CD4-positive, alpha-beta T cell treated with Interleukin-10 for 1 hour (primary cell): ENCODE data around the gene RNASEH1.

Experiments used
- DNase-seq: peaks from one replicate; pipeline ENCODE4 v3.0.0-alpha.2; 2020

RNASEH1 gene

DNA sequence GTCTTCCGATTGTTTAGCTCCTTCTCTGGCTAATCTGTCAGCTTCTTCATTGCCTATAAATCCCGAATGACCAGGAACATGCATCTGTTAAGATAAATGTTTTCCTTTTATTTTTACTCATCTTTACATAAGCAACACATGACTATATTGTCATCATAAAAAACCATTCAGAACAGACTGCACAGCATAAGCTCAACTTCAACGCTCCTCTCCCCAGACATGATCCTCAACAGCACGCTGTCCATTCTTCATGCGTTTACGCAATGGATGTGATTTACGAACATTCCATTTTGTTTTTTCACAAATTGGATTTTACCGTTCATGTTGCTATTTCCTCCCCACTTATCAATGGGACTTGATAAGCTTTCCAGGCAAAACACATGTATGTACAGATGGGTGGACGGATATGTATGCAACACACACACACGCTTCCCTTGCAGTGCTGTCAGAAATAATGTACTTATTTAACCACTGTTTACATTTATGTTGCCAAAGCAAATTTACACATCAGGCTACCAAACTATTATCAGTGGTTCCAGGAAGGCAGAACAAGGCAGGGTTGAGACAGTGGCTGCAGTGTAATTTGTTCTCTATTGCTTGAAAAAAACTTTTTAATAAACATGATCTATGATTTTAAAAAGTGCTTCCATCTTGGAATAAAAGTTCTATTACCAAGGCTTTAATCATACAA, 12.2 kb downstream of the RNASEH1 start:
- no peak for DNase-seq

GRCh38 chr2:3543023-3543683, 15.0 kb downstream of the RNASEH1 start:
- no peak for DNase-seq

DNA sequence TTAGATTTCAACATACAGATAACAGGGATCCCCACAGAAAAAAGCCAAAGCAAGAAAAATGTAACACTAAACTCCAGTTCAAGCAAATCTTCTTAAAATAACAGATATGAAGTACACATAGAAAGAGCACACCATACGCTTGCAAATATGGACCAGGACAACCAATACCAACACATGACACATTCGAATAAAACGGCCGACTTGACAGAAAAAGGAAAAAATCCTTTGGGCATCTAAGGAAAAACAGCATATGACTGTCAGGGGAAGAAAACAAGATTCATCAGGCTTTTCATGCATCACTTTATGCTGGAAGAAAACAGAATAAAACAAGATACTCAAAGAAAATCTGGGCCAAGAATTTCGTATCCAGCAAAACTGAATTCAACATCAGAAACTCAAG, 16.0 kb downstream of the RNASEH1 start:
- no peak for DNase-seq

GRCh38 chr2:3539836-3540235, 18.3 kb downstream of the RNASEH1 start:
- DNase-seq = no peak

DNA sequence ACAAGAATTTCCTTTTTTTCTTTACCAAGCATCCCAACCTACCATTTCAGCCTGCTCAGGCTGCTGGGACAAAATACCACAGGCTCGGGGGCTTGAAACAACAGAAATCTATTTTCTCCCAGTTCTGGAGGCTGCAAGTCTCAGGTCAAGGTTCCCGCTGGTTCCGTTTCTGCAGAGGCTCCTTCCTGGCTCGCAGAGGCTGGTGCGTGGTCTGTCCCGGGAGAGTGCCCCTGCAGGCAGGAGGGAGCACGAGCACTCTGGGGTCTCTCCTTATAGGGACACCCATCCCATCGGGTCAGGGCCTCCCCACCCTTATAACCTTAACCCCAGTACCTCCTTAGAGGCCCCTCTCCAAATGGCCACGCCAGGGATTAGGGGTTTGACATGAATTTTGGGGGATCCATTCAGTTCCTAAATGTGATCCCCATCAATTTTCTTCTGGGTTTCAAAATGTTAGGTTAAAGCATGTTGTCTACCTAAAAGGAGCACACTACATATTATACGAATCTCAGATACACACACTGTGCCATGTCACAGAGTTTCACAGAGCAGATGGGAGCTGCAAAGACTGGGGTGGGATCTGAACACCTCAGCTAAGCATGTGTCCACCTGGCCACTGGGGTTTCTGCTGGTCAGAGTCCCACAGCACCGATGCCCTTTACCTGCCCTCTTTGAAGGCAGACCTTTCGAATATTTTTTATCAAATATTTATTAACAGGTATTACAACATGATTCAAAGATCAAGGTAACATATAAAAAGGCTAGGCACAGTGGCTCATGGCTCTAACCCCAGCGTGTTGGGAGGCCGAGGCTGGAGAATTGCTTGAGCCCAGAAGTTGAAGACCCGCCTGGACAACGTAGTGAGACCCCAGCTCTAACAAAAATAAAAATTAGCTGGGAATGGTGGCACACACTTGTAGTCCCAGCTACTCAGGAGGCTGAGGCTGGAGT, 21.2 kb downstream of the RNASEH1 start:
- no peak for DNase-seq

- no peak for DNase-seq
Observed at GRCh38 chr2:3535794-3536681, 22.1 kb downstream of the RNASEH1 start.

DNA sequence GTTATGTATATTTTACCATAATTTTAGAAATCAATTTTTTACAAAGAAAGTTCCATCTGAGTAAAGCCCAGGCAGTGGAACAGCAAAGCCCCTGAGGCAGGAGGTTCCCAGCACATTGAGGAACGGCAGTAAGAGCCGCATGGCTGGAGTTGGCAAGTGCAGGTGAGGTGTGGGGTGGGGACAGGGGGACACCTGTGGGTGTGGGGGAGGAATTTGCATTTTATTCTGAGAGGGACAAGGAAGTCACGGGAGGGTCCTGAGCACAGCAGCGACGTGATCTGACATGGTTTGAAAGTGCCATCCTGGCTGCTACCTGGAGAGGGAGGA, 22.7 kb downstream of the RNASEH1 start:
- DNase-seq = no peak

DNA sequence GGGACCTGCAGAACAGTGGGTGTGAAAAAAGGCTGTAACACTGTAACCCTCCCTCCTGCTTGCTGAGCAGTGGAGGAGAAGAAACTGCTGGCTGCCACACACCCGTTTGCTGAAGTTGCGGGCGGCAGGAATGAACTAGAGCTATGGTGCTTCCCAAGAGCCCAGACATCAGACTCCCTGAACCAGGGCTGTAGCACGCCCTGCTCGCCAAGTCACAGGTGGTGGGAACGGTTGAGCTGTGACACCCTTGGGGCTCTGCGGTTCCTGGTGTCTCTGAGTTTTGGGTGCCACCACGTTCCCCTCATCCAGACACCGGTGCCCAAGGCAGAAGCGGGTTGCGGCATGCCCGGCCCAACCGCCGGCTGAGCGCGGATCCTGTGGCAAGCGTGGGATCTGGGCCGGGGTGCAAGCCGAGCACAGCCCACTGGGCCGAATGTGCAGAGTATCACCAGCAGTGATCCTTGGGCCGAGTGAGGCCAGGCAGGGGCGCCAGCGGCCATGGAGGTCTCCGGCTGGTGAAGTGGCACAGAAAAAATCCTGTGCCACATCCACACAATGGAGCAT, 23.8 kb downstream of the RNASEH1 start:
- no peak for DNase-seq

DNA sequence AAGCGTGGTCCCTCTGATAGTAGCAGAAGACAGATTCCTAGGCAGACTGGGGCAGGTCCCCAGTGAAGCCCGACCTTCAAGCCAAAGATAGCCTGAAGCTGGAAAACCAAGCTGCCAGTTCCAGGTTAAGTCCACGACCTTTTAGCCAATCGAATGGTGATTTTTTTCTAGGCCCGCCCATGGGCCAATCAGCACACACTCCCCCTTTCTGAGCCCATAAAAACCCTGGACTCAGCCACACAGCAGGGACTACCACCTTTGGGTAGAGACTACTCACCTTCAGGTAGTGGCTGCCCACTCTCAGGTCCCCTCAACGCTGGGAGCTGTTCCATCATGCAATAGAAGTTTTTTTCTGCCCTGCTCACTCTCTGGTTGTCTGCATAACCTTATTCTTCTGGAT, 24.3 kb downstream of the RNASEH1 start:
- no peak for DNase-seq

DNA sequence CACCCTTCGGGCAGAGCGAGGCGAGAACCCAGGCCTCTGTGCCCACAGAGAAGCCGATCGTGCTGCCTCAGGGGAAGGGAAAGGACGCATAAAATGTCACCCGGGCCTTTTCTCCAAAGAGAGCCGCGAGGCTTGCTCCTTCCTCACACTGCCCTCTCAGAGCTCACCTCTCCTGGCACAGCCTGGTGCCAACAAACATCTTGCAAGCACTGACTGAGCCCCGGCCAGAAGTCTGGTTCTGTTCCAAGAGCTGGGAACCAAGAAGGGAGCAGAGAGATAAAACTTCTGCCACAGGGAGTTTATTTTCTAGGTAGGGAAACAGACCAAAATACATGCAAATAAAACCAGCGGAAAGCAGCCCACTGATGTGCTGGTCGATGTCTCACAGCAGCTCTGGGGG, 25.2 kb downstream of the RNASEH1 start:
- no peak for DNase-seq

DNA sequence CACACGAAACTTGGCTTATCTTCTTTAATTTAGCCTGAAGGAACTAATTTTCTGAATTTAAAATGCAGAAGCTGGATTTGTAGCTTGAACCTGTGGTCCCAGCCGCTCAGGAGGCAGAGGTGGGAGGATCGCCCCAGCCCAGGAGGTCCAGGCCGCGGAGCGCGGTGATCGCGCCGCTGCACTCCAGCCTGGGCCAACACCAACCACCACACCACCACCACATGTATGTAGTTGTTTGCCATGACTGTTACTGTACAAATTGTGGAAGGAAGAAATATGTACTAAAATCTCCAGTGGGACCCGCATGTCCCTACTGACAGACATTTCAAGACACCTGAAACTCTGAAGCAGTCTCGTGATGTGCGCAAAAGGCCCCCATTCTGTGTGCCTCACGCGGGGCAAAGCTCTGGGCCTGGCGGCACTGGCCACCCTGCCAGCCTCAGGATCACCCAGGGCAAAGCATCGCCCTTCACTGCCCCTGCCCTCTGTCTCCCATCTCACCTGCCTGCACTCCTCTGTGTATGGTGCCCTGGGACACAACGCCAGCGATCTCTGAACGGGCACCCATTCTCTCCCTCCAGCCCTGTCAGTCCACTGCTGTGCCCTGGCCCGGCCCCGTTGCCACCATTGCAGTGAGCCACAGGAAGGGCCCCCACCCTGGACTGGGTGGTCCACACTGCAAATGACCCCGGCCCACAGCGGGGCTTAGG, 28.7 kb downstream of the RNASEH1 start:
- DNase-seq = no peak

DNA sequence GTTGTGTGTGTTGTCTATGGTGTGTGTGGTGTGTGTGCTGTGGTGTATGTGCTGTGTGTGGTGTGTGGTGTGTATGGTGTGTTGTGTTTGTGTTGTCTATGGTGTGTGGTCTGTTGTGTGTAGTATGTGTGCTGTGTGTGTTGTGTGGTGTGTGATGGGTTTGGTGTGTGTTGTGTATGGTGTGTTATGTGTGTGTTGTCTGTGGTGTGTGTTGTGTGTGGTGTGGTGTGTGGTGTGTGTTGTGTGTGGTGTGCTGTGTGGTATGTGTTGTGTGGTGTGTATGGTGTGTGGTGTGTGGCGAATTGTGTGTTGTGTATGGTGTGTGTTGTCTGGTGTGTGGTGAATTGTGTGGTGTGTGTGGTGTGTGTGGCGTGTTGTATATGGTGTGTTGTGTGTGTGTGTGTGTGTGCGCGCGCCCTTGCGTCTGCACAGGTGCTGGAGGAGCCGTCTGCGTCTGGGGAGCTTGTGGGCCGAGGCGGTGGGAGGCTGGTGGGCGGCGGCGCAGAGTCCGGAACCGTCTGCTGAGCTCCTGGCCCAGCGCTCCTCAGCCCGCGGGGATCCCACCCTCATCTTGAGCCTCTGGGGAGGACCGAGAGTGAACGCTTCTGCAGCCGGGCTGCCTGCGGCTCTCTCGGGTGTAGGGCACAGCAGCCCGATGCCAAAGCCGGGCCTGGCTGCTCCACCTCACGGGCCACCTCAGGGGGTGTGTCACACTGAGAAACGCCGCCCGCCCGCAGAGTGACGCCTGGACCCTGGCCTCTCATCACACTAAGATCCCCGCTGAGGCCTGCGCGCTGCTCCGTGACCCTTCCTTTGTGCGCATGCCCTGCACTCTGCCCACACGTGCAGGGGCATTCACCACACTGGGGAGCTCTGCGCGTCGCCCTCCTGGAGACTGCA, 30.0 kb downstream of the RNASEH1 start:
- no peak for DNase-seq

DNA sequence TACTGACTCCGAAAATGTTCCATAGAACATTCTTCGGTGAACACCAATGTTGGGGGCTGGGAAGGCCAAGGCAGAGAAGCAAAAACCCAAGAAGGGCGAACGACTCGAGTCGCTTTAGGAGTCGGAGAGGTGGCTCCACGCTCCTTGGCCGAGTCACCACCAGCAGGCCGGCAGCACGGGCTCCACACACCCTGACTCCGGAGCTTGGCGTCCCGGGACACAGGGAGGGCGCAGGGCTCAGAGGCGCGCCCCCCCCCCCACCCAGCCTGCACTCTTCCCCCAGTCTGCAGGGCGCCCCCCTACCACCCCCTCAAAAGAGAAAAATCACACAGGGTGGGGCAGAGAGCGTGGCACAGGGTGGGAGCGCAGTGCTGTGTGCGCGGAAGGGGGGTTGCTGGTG, 31.3 kb downstream of the RNASEH1 start:
- no peak for DNase-seq

GRCh38 chr2:3523551-3524041, 34.5 kb downstream of the RNASEH1 start:
- DNase-seq = no peak

DNA sequence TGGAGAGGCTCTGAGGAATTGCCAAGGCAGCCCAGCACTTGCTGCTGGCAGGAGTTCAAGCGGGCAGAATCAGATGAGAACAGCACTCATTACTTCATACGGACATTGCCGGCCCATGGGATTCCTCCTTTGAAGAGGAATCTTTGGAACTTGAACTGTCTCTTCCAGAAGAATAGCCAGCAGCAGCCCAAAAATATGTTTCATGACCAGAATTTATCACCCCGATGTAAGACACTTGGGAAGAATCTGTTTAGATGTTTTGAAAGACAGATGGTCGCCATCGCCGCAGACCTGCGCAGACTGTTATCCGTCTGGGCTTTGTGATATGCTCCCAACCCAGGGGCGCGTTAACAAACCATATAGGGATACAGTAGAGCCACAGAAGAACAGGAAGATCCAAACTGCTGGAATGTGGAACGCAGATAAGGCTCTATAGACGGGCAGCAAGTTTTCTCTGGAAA, 35.1 kb downstream of the RNASEH1 start:
- no peak for DNase-seq

DNA sequence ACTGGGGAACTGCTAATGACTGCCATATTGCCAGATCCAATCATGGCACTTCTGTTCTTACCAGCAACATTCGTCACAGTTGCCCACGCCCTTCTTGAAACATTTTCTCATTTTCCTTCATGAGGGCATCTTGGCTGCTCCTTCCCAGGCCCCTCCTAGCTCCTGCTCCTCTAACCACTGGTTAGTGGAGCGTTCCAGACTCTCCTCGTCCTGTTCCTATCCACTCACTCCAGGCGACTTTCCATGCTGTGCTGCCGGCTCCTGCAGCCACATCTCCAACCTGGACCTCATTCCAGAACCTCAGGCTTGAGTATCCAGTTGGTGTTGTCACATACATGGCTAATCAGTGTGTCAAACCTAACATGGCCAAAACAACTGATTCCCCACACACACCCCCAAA, 37.5 kb downstream of the RNASEH1 start:
- DNase-seq = no peak

GRCh38 chr2:3519255-3520205, 38.6 kb downstream of the RNASEH1 start, which contains the start of gene ADI1:
TSS of gene ADI1 (minus strand) at chr2:3519531. CDS start at chr2:3519487, 44 bp downstream.
- DNase-seq = peak; percentile 79

DNA sequence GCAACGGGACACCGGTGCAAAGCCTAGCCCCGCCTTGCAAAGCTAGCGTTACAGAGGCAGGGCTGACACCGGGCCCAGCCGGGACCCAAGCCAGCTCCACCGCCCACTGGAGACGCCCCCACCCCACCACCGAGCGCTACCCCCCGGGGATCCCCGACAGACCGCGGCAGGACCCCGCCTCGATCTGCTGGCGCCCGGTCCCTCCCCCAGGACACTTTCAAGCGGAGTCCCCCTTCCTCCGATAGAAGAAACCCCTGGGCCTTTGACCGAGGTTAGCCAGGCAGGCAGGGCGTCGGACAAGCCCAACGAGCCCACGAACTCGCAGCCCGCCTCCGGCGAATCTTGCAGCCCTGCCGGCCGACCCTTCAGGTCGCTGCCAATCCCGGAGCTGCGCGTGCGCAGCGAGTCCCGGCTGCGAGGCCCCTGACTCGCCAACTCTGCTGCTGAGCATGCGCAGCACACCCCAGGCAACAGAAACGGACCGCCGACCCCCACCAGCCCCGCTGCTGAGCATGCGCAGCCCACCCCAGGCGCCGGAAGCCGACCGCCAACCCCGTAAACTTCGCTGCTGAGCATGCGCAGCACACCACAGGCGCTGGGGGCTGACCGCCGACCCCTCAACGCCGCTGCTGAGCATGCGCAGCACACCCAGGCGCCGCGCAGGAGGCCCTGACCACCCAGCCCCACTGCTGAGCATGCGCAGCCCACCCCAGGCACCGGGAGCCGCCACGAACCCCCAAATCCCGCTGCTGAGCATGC, 39.5 kb downstream of the RNASEH1 start:
- peak; percentile 99 for DNase-seq
